ENCODE measurements around the gene RNF207. TPM values are rescaled to one million over a fixed set of nuclear protein-coding genes. Genes with fewer than 3 reads are reported as not detected.

Gene RNF207
- total RNA-seq, 6 experiments from 2014 or later = 8.4 to 20.5 (median 14.4) TPM

GRCh38 chr1:6225651-6226050 lies 19.7 kb downstream of the RNF207 start:
- H3K27ac ChIP-seq = no peak overlapping the region
- no peak for TF ChIP-seq POLR2A (IDR thresholded peaks at IDR 0.05)
- TF ChIP-seq, protein P1, sequence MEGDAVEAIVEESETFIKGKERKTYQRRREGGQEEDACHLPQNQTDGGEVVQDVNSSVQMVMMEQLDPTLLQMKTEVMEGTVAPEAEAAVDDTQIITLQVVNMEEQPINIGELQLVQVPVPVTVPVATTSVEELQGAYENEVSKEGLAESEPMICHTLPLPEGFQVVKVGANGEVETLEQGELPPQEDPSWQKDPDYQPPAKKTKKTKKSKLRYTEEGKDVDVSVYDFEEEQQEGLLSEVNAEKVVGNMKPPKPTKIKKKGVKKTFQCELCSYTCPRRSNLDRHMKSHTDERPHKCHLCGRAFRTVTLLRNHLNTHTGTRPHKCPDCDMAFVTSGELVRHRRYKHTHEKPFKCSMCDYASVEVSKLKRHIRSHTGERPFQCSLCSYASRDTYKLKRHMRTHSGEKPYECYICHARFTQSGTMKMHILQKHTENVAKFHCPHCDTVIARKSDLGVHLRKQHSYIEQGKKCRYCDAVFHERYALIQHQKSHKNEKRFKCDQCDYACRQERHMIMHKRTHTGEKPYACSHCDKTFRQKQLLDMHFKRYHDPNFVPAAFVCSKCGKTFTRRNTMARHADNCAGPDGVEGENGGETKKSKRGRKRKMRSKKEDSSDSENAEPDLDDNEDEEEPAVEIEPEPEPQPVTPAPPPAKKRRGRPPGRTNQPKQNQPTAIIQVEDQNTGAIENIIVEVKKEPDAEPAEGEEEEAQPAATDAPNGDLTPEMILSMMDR (IDR thresholded peaks at IDR 0.05) = no peak

GRCh38 chr1:6233376-6233775 lies 27.5 kb downstream of the RNF207 start:
- 67% methylated on average over 1 of the region's 1 CpG for WGBS (ENCODE audit: insufficient coverage, low coverage, low lambda C conversion rate, missing lambda C conversion rate)
- no peak for ATAC-seq
- Histone ChIP-seq H3K27ac (no peak overlapping the region), H3K9me3 (no peaks in the 10 kb centered on the region), H3K36me3 (peaks cover 0 to 37% (median 17%) of the 10 kb centered on the region in 4 donors), H3K4me3 (no peak overlapping the region), H3K4me1 (peaks cover 0 to 9% (median 0%) of the 10 kb centered on the region in 4 donors), H3K27me3 (no peaks in the 10 kb centered on the region)
- no peak for DNase-seq
- TF ChIP-seq, protein P1 (IDR thresholded peaks at IDR 0.05) = no peak
- no peak for TF ChIP-seq POLR2A (IDR thresholded peaks at IDR 0.05)
- intact Hi-C loops (cut with DNase I) = no loop called here

More at GRCh38 chr1:6225651-6226050, 19.7 kb downstream of the RNF207 start:
- no peaks in the 10 kb centered on the region for H3K4me1 ChIP-seq
- peaks cover 2 to 43% (median 9%) of the 10 kb centered on the region in 4 donors for H3K36me3 ChIP-seq
- 94% methylated on average over 8 of the region's 8 CpGs for WGBS (ENCODE audit: insufficient coverage, low coverage, low lambda C conversion rate, missing lambda C conversion rate)
- ATAC-seq = no peak
- H3K4me3 ChIP-seq = no peak overlapping the region
- H3K9me3 ChIP-seq = no peaks in the 10 kb centered on the region
- intact Hi-C loops (cut with DNase I) = no loop called here
- no peaks in the 10 kb centered on the region for H3K27me3 ChIP-seq
- DNase-seq = no peak

- ATAC-seq (no peak), DNase-seq (no peak)
- H3K27me3 ChIP-seq = no peaks in the 10 kb centered on the region
- WGBS (ENCODE audit: insufficient coverage, low coverage, low lambda C conversion rate, missing lambda C conversion rate) = 56% methylated on average over 13 of the region's 20 CpGs
- peaks cover 0 to 9% (median 0%) of the 10 kb centered on the region in 4 donors for H3K4me1 ChIP-seq
- H3K9me3 ChIP-seq = no peaks in the 10 kb centered on the region
- no peak for TF ChIP-seq POLR2A (IDR thresholded peaks at IDR 0.05)
- TF ChIP-seq, protein P1 (IDR thresholded peaks at IDR 0.05) = no peak
- H3K27ac ChIP-seq = peak overlapping the region in 1 of 3 donors; percentile 69
- H3K36me3 ChIP-seq = peaks cover 0 to 36% (median 15%) of the 10 kb centered on the region in 4 donors
- intact Hi-C loops (cut with DNase I) = no loop called here
- peak overlapping the region; percentile 67 to 86 (median 75) for H3K4me3 ChIP-seq
These were observed 28.8 kb downstream of the RNF207 start for GRCh38 chr1:6234502-6235295.

- TF ChIP-seq POLR2A (IDR thresholded peaks at IDR 0.05) = no peak
- TF ChIP-seq, protein P1 (IDR thresholded peaks at IDR 0.05) = no peak
- Histone ChIP-seq H3K4me1 (peaks cover 0 to 9% (median 0%) of the 10 kb centered on the region in 4 donors), H3K27me3 (no peaks in the 10 kb centered on the region), H3K27ac (peak overlapping the region in 2 of 3 donors; percentile 46 to 69), H3K9me3 (no peaks in the 10 kb centered on the region), H3K36me3 (peaks cover 0 to 30% (median 15%) of the 10 kb centered on the region in 4 donors), H3K4me3 (peak overlapping the region; percentile 67 to 86 (median 75))
- ATAC-seq = peak; percentile 59 to 80 (median 70)
- intact Hi-C loops (cut with DNase I) = no loop called here
- WGBS (ENCODE audit: insufficient coverage, low coverage, low lambda C conversion rate, missing lambda C conversion rate) = 0% methylated on average over 6 of the region's 30 CpGs
- peak; percentile 66 to 88 (median 88) for DNase-seq
These were observed 29.4 kb downstream of the RNF207 start for GRCh38 chr1:6235296-6235677.
